ENCODE results near the gene TIMM13. TPM values are rescaled to one million over a fixed set of nuclear protein-coding genes. Genes with fewer than 3 reads are reported as not detected.
A peak's percentile ranks its signal among the peaks of the same experiment; 100 is the strongest.
"Not testable (repeated sequence)": the region's sequence is repeated elsewhere in the genome, so short reads cannot be mapped to it uniquely, and the experiment has no call there.

Gene TIMM13
- 91.2 TPM for polyA plus RNA-seq
- long read RNA-seq, donor 1, transcript TIMM13-201 (3 exons, 1,973 nt), result major isoform, 63 of 81 reads
- long read RNA-seq, donor 1, partial matches to known transcripts, result 18 of 81 reads
- long read RNA-seq, donor 1, other reads (novel, unspliced or antisense), result 0 of 81 reads
- long read RNA-seq, donor 2, transcript TIMM13-201 (3 exons, 1,973 nt), result major isoform, 176 of 193 reads
- long read RNA-seq, donor 2, partial matches to known transcripts, result 16 of 193 reads
- long read RNA-seq, donor 2, other reads (novel, unspliced or antisense), result 0 of 193 reads
- long read RNA-seq, donor 3, result 0 reads
- long read RNA-seq, donor 4, transcript TIMM13-201 (3 exons, 1,973 nt), result major isoform, 19 of 27 reads
- long read RNA-seq, donor 4, partial matches to known transcripts, result 8 of 27 reads
- long read RNA-seq, donor 4, other reads (novel, unspliced or antisense), result 0 of 27 reads
- long read RNA-seq, donor 5, transcript TIMM13-201 (3 exons, 1,973 nt), result major isoform, 71 of 76 reads
- long read RNA-seq, donor 5, partial matches to known transcripts, result 0 of 76 reads
- long read RNA-seq, donor 5, other reads (novel, unspliced or antisense), result 5 of 76 reads
- long read RNA-seq, donor 6, transcript TIMM13-201 (3 exons, 1,973 nt), result major isoform, 95 of 101 reads
- long read RNA-seq, donor 6, partial matches to known transcripts, result 0 of 101 reads
- long read RNA-seq, donor 6, other reads (novel, unspliced or antisense), result 6 of 101 reads
- long read RNA-seq, donor 7, transcript TIMM13-201 (3 exons, 1,973 nt), result major isoform, 61 of 70 reads
- long read RNA-seq, donor 7, partial matches to known transcripts, result 9 of 70 reads
- long read RNA-seq, donor 7, other reads (novel, unspliced or antisense), result 0 of 70 reads
- long read RNA-seq, donor 8, transcript TIMM13-201 (3 exons, 1,973 nt), result major isoform, 172 of 183 reads
- long read RNA-seq, donor 8, partial matches to known transcripts, result 5 of 183 reads
- long read RNA-seq, donor 8, other reads (novel, unspliced or antisense), result 5 of 183 reads
- long read RNA-seq, donor 9, transcript TIMM13-201 (3 exons, 1,973 nt), result major isoform, 101 of 106 reads
- long read RNA-seq, donor 9, partial matches to known transcripts, result 5 of 106 reads
- long read RNA-seq, donor 9, other reads (novel, unspliced or antisense), result 0 of 106 reads
- long read RNA-seq, donor 10, transcript TIMM13-201 (3 exons, 1,973 nt), result major isoform, 132 of 143 reads
- long read RNA-seq, donor 10, partial matches to known transcripts, result 0 of 143 reads
- long read RNA-seq, donor 10, other reads (novel, unspliced or antisense), result 11 of 143 reads
- long read RNA-seq, donor 11, transcript TIMM13-201 (3 exons, 1,973 nt), result major isoform, 95 of 101 reads
- long read RNA-seq, donor 11, partial matches to known transcripts, result 6 of 101 reads
- long read RNA-seq, donor 11, other reads (novel, unspliced or antisense), result 0 of 101 reads

GRCh38 chr19:2427429-2428320 is at the start of gene TIMM13:
TSS of gene TIMM13 (minus strand) at chr19:2427586. CDS start at chr19:2427533, 53 bp downstream.
- DNase-seq, result peak; percentile 99
- no peaks in the 10 kb centered on the region for H3K27me3 ChIP-seq (ENCODE audit: control insufficient read depth, insufficient read depth, low read length)
- H3K9me3 ChIP-seq (ENCODE audit: control insufficient read depth, low read depth, low read length), result no peaks in the 10 kb centered on the region
- H3K4me1 ChIP-seq (ENCODE audit: control insufficient read depth, insufficient read depth, low read length), result peaks cover 31% of the 10 kb centered on the region
- H3K4me3 ChIP-seq (ENCODE audit: low read length), result peak within 1 kb of the TSS; percentile 84
- no CpG with 5 or more reads among the region's 77 CpGs for WGBS (ENCODE audit: insufficient coverage, low lambda C conversion rate)
- H3K27ac ChIP-seq (ENCODE audit: low read length), result peak within 1 kb of the TSS; percentile 92
- H3K36me3 ChIP-seq (ENCODE audit: control insufficient read depth, insufficient read depth, low read length), result peaks cover 33% of the 10 kb centered on the region

GRCh38 chr19:2476451-2477140 is 49.2 kb upstream of the TIMM13 start:
- Histone ChIP-seq H3K4me3 (ENCODE audit: low read length) (peak overlapping the region; percentile 65), H3K4me1 (ENCODE audit: control insufficient read depth, insufficient read depth, low read length) (peaks cover 39% of the 10 kb centered on the region), H3K27ac (ENCODE audit: low read length) (peak overlapping the region; percentile 44), H3K36me3 (ENCODE audit: control insufficient read depth, insufficient read depth, low read length) (no peaks in the 10 kb centered on the region), H3K9me3 (ENCODE audit: control insufficient read depth, low read depth, low read length) (peaks cover 12% of the 10 kb centered on the region), H3K27me3 (ENCODE audit: control insufficient read depth, insufficient read depth, low read length) (peaks cover 47% of the 10 kb centered on the region)
- peak in 1 of 2 donors; percentile 44 for DNase-seq
- no CpG with 5 or more reads among the region's 42 CpGs for WGBS (ENCODE audit: insufficient coverage, low lambda C conversion rate)

- peaks cover 12% of the 10 kb centered on the region for H3K9me3 ChIP-seq (ENCODE audit: control insufficient read depth, low read depth, low read length)
- H3K36me3 ChIP-seq (ENCODE audit: control insufficient read depth, insufficient read depth, low read length), result no peaks in the 10 kb centered on the region
- peak within 1 kb of the TSS; percentile 44 for H3K27ac ChIP-seq (ENCODE audit: low read length)
- H3K27me3 ChIP-seq (ENCODE audit: control insufficient read depth, insufficient read depth, low read length), result peaks cover 47% of the 10 kb centered on the region
- H3K4me1 ChIP-seq (ENCODE audit: control insufficient read depth, insufficient read depth, low read length), result peaks cover 39% of the 10 kb centered on the region
- H3K4me3 ChIP-seq (ENCODE audit: low read length), result peak within 1 kb of the TSS; percentile 65
- peak; percentile 94 to 95 for DNase-seq
- WGBS (ENCODE audit: insufficient coverage, low lambda C conversion rate), result no CpG with 5 or more reads among the region's 70 CpGs
These were observed 48.5 kb upstream of the TIMM13 start, which contains the start of gene GADD45B for GRCh38 chr19:2475702-2476450. TSS of gene GADD45B (plus strand) at chr19:2476127. CDS start at chr19:2476359, 232 bp downstream.

GRCh38 chr19:2475018-2475701 is 47.8 kb upstream of the TIMM13 start:
- Histone ChIP-seq H3K9me3 (ENCODE audit: control insufficient read depth, low read depth, low read length) (peaks cover 12% of the 10 kb centered on the region), H3K36me3 (ENCODE audit: control insufficient read depth, insufficient read depth, low read length) (no peaks in the 10 kb centered on the region), H3K4me1 (ENCODE audit: control insufficient read depth, insufficient read depth, low read length) (peaks cover 39% of the 10 kb centered on the region), H3K4me3 (ENCODE audit: low read length) (peak overlapping the region; percentile 65), H3K27me3 (ENCODE audit: control insufficient read depth, insufficient read depth, low read length) (peaks cover 46% of the 10 kb centered on the region), H3K27ac (ENCODE audit: low read length) (no peak overlapping the region)
- peak in 1 of 2 donors; percentile 44 for DNase-seq
- WGBS (ENCODE audit: insufficient coverage, low lambda C conversion rate), result no CpG with 5 or more reads among the region's 45 CpGs

- WGBS (ENCODE audit: insufficient coverage, low lambda C conversion rate), result no CpG with 5 or more reads among the region's 60 CpGs
- peaks cover 39% of the 10 kb centered on the region for H3K27me3 ChIP-seq (ENCODE audit: control insufficient read depth, insufficient read depth, low read length)
- H3K27ac ChIP-seq (ENCODE audit: low read length), result no peak overlapping the region
- H3K36me3 ChIP-seq (ENCODE audit: control insufficient read depth, insufficient read depth, low read length), result no peaks in the 10 kb centered on the region
- peak overlapping the region; percentile 21 for H3K4me3 ChIP-seq (ENCODE audit: low read length)
- H3K9me3 ChIP-seq (ENCODE audit: control insufficient read depth, low read depth, low read length), result peaks cover 12% of the 10 kb centered on the region
- peak; percentile 71 to 76 for DNase-seq
- H3K4me1 ChIP-seq (ENCODE audit: control insufficient read depth, insufficient read depth, low read length), result peaks cover 38% of the 10 kb centered on the region
These were observed 47.0 kb upstream of the TIMM13 start for GRCh38 chr19:2474232-2475017.

- not testable (repeated sequence) for H3K4me1 ChIP-seq (ENCODE audit: control insufficient read depth, insufficient read depth, low read length); H3K4me3 ChIP-seq (ENCODE audit: low read length); H3K9me3 ChIP-seq (ENCODE audit: control insufficient read depth, low read depth, low read length); H3K27ac ChIP-seq (ENCODE audit: low read length); DNase-seq; H3K36me3 ChIP-seq (ENCODE audit: control insufficient read depth, insufficient read depth, low read length); H3K27me3 ChIP-seq (ENCODE audit: control insufficient read depth, insufficient read depth, low read length)
- WGBS (ENCODE audit: insufficient coverage, low lambda C conversion rate), result no CpG with 5 or more reads among the region's 8 CpGs
These were observed 42.5 kb upstream of the TIMM13 start for GRCh38 chr19:2469915-2470200.

- no CpG with 5 or more reads among the region's 23 CpGs for WGBS (ENCODE audit: insufficient coverage, low lambda C conversion rate)
- Histone ChIP-seq H3K36me3 (ENCODE audit: control insufficient read depth, insufficient read depth, low read length) (no peaks in the 10 kb centered on the region), H3K27me3 (ENCODE audit: control insufficient read depth, insufficient read depth, low read length) (no peaks in the 10 kb centered on the region), H3K9me3 (ENCODE audit: control insufficient read depth, low read depth, low read length) (no peaks in the 10 kb centered on the region), H3K27ac (ENCODE audit: low read length) (no peak overlapping the region), H3K4me1 (ENCODE audit: control insufficient read depth, insufficient read depth, low read length) (no peaks in the 10 kb centered on the region), H3K4me3 (ENCODE audit: low read length) (no peak overlapping the region)
- DNase-seq, result no peak
These were observed 41.9 kb upstream of the TIMM13 start for GRCh38 chr19:2469102-2469914.

Data from large intestine (tissue), 12 donors.